Right ventricle myocardium inferior (tissue), 1 donor: ENCODE measurements around the gene EIF4B. TPM values are rescaled to one million over a fixed set of nuclear protein-coding genes. Genes with fewer than 3 reads are reported as not detected.

Experiments used
- ATAC-seq: fragments of 200-7000 bp; cut with Tn5 transposase; one replicate; pipeline ENCODE4 v1.9.1; 2020; ENCODE audit warnings: mild to moderate bottlenecking, moderate library complexity
- DNase-seq: peaks from one replicate; pipeline ENCODE4 v3.0.0; 2021; ENCODE audit errors: missing footprints
- intact Hi-C: fragments of 100-400 bp; cut with DNase I; formaldehyde crosslinking; loops from one replicate; pipeline ENCODE4 v1.11.0; 2022
- total RNA-seq: library from RNA; stranded (reverse); fragmentation: NEBNext Ultra II Directional; extraction: Animal tissue kit (Norgen Biotek cat#: 25700); gene quantifications from one replicate; pipeline ENCODE4 v1.2.1, GENCODE V29; 2021
- donor health status: DM: no; HTN: yes; CAD: no; lungs with severe emphysema.

The EIF4B gene
- total RNA-seq, 1 donor from 2014 or later, result 416 TPM

GRCh38 chr12:53052419-53053217 is 46.4 kb downstream of the EIF4B start:
- ATAC-seq (peak; percentile 34), DNase-seq (peak; percentile 95)
- intact Hi-C loops, result loop anchor here (1.0 kb wide), 1 partner anchor 11 kb away; no protein-coding TSS in a partner anchor

DNA sequence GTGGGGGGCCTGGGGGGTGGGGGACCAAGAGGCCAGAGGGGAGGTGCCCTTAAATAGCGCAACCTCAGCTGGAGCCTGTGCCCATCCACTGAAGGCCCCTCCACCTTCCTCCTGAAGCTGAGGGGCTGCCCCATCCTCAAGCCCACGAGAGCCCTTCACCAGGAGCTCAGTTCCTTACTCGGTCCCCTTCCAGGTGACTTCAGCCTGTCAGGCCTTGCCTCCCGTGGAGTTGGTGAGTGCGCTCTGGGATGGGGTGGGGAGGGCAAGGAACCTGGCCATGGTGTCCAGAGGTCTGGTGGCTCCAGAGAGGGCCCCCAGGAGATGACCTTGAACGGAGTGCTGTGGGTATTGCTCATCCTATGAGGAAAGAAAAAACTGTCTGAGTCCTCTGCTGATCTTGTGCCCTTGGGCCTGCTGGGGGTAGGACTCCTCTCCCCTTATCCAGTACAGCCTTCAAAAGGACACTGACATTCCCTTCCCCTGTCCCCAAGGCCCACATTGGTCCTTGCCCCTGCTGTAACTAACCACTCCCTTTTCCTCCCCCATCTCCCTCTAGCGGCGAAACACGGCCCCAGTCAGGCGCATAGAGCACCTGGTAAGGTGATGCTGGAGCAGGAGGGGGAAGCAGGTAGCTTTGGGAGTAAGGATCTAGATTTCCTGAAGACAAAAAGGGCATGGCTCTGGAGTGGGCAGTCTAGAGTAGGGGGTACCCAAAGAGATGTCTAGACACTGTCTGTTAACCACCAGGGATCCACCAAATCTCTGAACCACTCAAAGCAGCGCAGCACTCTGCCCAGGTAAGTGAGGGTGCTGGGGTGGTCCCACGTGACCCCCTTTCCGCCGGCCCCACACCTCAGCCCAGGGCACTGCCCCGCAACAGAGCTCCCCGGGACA is 47.2 kb downstream of the EIF4B start:
- ATAC-seq, result peak; percentile 3
- DNase-seq, result peak; percentile 73
- intact Hi-C loops, result no loop called here

GRCh38 chr12:53054112-53054878 is 48.0 kb downstream of the EIF4B start:
- ATAC-seq (peak; percentile 61), DNase-seq (peak; percentile 97)
- intact Hi-C loops, result no loop called here

- ATAC-seq, result no peak
- no peak for DNase-seq
- intact Hi-C loops, result no loop called here
Observed at GRCh38 chr12:53055471-53056266, 49.4 kb downstream of the EIF4B start.

DNA sequence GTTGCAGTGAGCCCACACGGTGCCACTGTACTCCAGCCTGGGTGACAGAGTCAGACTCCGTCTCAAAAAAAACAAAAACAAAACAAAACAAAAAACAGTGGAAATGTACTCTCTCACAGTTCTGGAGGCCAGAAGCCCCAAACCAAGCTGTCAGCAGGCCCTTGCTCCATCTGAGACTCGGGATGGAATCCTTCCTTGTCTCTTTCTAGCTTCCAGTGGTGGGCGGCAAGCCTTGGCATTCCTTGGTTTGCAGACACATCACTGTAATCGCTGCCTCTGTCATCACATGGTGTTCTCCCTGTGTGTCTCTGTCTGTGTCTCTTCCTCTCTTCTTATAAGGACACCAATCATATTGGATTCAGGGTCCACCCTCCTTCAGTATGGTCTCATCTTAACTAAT is 50.0 kb downstream of the EIF4B start:
- ATAC-seq (no peak), DNase-seq (no peak)
- intact Hi-C loops, result no loop called here

GRCh38 chr12:53056901-53057300 is 50.6 kb downstream of the EIF4B start:
- ATAC-seq (no peak), DNase-seq (no peak)
- intact Hi-C loops, result no loop called here

GRCh38 chr12:53057816-53058500 is 51.7 kb downstream of the EIF4B start:
- intact Hi-C loops, result no loop called here
- DNase-seq, result no peak
- no peak for ATAC-seq

- intact Hi-C loops, result no loop called here
- ATAC-seq (no peak), DNase-seq (no peak)
Observed at GRCh38 chr12:53058674-53059433, 52.6 kb downstream of the EIF4B start.

DNA sequence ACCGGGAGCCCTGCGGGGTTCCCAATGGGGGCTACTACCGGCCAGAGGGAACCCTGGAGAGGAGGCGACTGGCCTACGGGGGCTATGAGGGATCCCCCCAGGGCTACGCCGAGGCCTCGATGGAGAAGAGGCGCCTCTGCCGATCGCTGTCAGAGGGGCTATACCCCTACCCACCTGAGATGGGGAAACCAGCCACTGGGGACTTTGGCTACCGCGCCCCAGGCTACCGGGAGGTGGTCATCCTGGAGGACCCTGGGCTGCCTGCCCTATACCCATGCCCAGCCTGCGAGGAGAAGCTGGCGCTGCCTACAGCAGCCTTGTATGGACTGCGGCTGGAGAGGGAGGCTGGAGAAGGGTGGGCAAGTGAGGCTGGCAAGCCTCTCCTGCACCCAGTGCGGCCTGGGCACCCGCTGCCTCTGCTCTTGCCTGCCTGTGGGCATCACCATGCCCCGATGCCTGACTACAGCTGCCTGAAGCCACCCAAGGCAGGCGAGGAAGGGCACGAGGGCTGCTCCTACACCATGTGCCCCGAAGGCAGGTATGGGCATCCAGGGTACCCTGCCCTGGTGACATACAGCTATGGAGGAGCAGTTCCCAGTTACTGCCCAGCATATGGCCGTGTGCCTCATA is 53.3 kb downstream of the EIF4B start:
- DNase-seq, result no peak
- no peak for ATAC-seq

GRCh38 chr12:53060064-53060720 is 53.9 kb downstream of the EIF4B start:
- DNase-seq, result no peak
- intact Hi-C loops, result no loop called here
- no peak for ATAC-seq

More for the DNA sequence above, 53.3 kb downstream of the EIF4B start:
- intact Hi-C loops, result no loop called here

DNA sequence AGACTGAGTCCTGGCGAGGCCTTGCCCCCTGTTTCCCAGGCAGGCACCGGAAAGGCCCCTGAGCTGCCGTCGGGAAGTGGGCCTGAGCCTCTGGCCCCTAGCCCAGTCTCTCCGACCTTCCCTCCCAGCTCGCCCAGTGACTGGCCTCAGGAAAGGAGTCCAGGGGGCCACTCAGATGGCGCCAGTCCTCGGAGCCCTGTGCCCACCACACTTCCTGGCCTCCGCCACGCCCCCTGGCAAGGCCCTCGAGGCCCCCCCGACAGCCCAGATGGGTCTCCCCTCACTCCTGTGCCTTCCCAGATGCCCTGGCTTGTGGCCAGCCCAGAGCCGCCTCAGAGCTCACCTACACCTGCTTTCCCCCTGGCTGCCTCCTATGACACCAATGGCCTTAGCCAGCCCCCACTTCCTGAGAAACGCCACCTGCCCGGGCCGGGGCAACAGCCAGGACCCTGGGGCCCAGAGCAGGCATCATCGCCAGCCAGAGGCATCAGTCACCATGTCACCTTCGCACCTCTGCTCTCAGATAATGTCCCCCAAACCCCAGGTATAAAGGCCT is 54.5 kb downstream of the EIF4B start:
- no peak for DNase-seq
- ATAC-seq, result no peak
- intact Hi-C loops, result no loop called here

GRCh38 chr12:53061404-53062010 is 55.3 kb downstream of the EIF4B start:
- intact Hi-C loops, result no loop called here
- no peak for DNase-seq
- no peak for ATAC-seq

GRCh38 chr12:53062011-53062961 is 56.0 kb downstream of the EIF4B start:
- intact Hi-C loops, result no loop called here
- DNase-seq (no peak), ATAC-seq (no peak)

GRCh38 chr12:53062977-53063707 is 56.9 kb downstream of the EIF4B start:
- intact Hi-C loops, result loop anchor here (1.0 kb wide), 1 partner anchor 11 kb away; no protein-coding TSS in a partner anchor
- DNase-seq (no peak), ATAC-seq (no peak)
